ENCODE data around the gene NDUFS6. TPM values are rescaled to one million over a fixed set of nuclear protein-coding genes. Genes with fewer than 3 reads are reported as not detected.

Gene NDUFS6
- total and polyA plus RNA-seq, 2 donors (not counting 1 experiment from before 2014, with no cell fraction given): 21.8 to 68.5 TPM

DNA sequence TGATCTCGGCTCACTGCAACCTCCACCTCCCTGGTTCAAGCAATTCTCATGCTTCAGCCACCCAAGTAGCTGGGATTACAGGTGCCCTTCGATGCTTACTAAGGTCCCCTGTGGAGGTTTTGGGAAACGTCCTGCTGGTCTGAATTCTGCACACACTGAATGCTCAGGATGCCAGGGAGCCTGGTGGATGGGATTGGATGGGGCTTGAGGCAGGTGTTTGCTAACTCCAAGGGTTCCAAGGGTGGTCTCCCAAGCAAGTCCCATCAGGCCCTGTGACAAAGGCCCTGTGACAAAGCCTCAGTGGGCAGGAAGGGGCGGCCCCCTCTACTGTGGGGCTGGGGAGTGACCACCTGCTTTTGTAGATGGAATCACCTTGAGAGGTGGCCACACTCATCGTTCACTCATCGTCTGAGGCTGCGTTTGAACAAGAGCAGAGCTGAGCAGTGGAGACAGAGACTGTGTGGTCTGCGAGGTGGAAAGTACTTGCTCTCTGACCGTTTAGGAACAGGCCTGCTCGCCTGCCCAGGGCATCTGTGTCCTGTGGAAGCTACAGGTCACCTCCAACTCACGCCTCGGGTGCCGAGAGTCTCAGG is 41.7 kb upstream of the NDUFS6 start:
- Histone ChIP-seq H3K4me2 (ENCODE audit: extremely low read depth, insufficient read depth, low read length) (no peak overlapping the region), H3K4me3 (replicated peaks in 1 of 4; ENCODE audit: control extremely low read depth in 1 of 4, insufficient read depth in 1 of 4, low read depth in 3 of 4, low read length in 4 of 4) (no peak overlapping the region), H3K27me3 (ENCODE audit: control insufficient read depth, insufficient read depth, low read length) (no peaks in the 10 kb centered on the region), H3K79me2 (ENCODE audit: control insufficient read depth, insufficient read depth, low read length) (no peaks in the 10 kb centered on the region), H2AFZ (ENCODE audit: low read length) (no peak overlapping the region), H3K9ac (ENCODE audit: insufficient read depth, low read length) (no peak overlapping the region), H3K9me3 (ENCODE audit: control insufficient read depth, insufficient read depth, low read depth, low read length) (no peaks in the 10 kb centered on the region), H4K20me1 (ENCODE audit: control insufficient read depth, extremely low read depth, insufficient read depth, low read length) (no peaks in the 10 kb centered on the region), H3K27ac (ENCODE audit: insufficient read depth, low read length) (no peak overlapping the region), H3K4me1 (ENCODE audit: control insufficient read depth, extremely low read depth, insufficient read depth, low read length) (no peaks in the 10 kb centered on the region), H3K36me3 (ENCODE audit: control insufficient read depth, insufficient read depth, low read length) (no peaks in the 10 kb centered on the region)
- no peak for TF ChIP-seq EZH2 (IDR thresholded peaks at IDR 0.05; ENCODE audit: low read length, missing control alignments)
- TF ChIP-seq, protein P1, sequence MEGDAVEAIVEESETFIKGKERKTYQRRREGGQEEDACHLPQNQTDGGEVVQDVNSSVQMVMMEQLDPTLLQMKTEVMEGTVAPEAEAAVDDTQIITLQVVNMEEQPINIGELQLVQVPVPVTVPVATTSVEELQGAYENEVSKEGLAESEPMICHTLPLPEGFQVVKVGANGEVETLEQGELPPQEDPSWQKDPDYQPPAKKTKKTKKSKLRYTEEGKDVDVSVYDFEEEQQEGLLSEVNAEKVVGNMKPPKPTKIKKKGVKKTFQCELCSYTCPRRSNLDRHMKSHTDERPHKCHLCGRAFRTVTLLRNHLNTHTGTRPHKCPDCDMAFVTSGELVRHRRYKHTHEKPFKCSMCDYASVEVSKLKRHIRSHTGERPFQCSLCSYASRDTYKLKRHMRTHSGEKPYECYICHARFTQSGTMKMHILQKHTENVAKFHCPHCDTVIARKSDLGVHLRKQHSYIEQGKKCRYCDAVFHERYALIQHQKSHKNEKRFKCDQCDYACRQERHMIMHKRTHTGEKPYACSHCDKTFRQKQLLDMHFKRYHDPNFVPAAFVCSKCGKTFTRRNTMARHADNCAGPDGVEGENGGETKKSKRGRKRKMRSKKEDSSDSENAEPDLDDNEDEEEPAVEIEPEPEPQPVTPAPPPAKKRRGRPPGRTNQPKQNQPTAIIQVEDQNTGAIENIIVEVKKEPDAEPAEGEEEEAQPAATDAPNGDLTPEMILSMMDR (conservative IDR thresholded peaks at IDR 0.05 in 1 of 2, IDR thresholded peaks at IDR 0.05 in 1 of 2; ENCODE audit: low read depth in 1 of 2, low read length in 2 of 2): no peak
- no peak for DNase-seq (ENCODE audit: low read depth in 2 of 2)

DNA sequence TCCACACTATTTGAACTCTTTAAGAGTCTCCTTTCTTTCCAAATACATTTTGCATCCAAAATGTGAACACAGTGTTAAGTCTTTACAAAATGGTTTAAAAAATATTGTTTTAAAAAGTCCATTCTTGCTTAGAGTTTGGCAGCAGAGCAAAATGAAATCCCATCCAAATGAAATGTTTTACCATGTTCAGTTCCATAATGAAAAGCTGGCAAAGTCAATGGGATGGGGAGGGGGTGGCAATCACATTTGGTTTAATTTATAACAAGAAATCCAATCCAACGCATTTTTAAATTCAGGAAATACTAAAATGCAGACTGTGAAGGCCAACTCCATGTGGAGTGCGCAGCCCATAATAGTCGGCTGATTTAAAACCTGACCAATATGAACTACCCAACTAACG is 41.0 kb upstream of the NDUFS6 start:
- Histone ChIP-seq H3K9ac (ENCODE audit: insufficient read depth, low read length) (no peak overlapping the region), H4K20me1 (ENCODE audit: control insufficient read depth, extremely low read depth, insufficient read depth, low read length) (no peaks in the 10 kb centered on the region), H3K4me3 (replicated peaks in 1 of 4; ENCODE audit: control extremely low read depth in 1 of 4, insufficient read depth in 1 of 4, low read depth in 3 of 4, low read length in 4 of 4) (no peak overlapping the region), H3K4me2 (ENCODE audit: extremely low read depth, insufficient read depth, low read length) (no peak overlapping the region), H3K9me3 (ENCODE audit: control insufficient read depth, insufficient read depth, low read depth, low read length) (no peaks in the 10 kb centered on the region), H3K36me3 (ENCODE audit: control insufficient read depth, insufficient read depth, low read length) (no peaks in the 10 kb centered on the region), H3K27me3 (ENCODE audit: control insufficient read depth, insufficient read depth, low read length) (no peaks in the 10 kb centered on the region), H3K79me2 (ENCODE audit: control insufficient read depth, insufficient read depth, low read length) (no peaks in the 10 kb centered on the region), H2AFZ (ENCODE audit: low read length) (no peak overlapping the region), H3K27ac (ENCODE audit: insufficient read depth, low read length) (no peak overlapping the region), H3K4me1 (ENCODE audit: control insufficient read depth, extremely low read depth, insufficient read depth, low read length) (no peaks in the 10 kb centered on the region)
- TF ChIP-seq, protein P1 (conservative IDR thresholded peaks at IDR 0.05 in 1 of 2, IDR thresholded peaks at IDR 0.05 in 1 of 2; ENCODE audit: low read depth in 1 of 2, low read length in 2 of 2): no peak
- no peak for TF ChIP-seq EZH2 (IDR thresholded peaks at IDR 0.05; ENCODE audit: low read length, missing control alignments)
- no peak for DNase-seq (ENCODE audit: low read depth in 2 of 2)

GRCh38 chr5:1760656-1761452 is 40.4 kb upstream of the NDUFS6 start:
- no peaks in the 10 kb centered on the region for H4K20me1 ChIP-seq (ENCODE audit: control insufficient read depth, extremely low read depth, insufficient read depth, low read length)
- no peak overlapping the region for H3K4me2 ChIP-seq (ENCODE audit: extremely low read depth, insufficient read depth, low read length)
- H3K9ac ChIP-seq (ENCODE audit: insufficient read depth, low read length): no peak overlapping the region
- TF ChIP-seq, protein P1 (conservative IDR thresholded peaks at IDR 0.05 in 1 of 2, IDR thresholded peaks at IDR 0.05 in 1 of 2; ENCODE audit: low read depth in 1 of 2, low read length in 2 of 2): no peak
- no peak for TF ChIP-seq EZH2 (IDR thresholded peaks at IDR 0.05; ENCODE audit: low read length, missing control alignments)
- DNase-seq (ENCODE audit: low read depth in 2 of 2): no peak
- H3K79me2 ChIP-seq (ENCODE audit: control insufficient read depth, insufficient read depth, low read length): no peaks in the 10 kb centered on the region
- H3K4me3 ChIP-seq (replicated peaks in 1 of 4; ENCODE audit: control extremely low read depth in 1 of 4, insufficient read depth in 1 of 4, low read depth in 3 of 4, low read length in 4 of 4): no peak overlapping the region
- no peaks in the 10 kb centered on the region for H3K4me1 ChIP-seq (ENCODE audit: control insufficient read depth, extremely low read depth, insufficient read depth, low read length)
- H2AFZ ChIP-seq (ENCODE audit: low read length): no peak overlapping the region
- H3K27me3 ChIP-seq (ENCODE audit: control insufficient read depth, insufficient read depth, low read length): no peaks in the 10 kb centered on the region
- no peak overlapping the region for H3K27ac ChIP-seq (ENCODE audit: insufficient read depth, low read length)
- H3K9me3 ChIP-seq (ENCODE audit: control insufficient read depth, insufficient read depth, low read depth, low read length): no peaks in the 10 kb centered on the region
- no peaks in the 10 kb centered on the region for H3K36me3 ChIP-seq (ENCODE audit: control insufficient read depth, insufficient read depth, low read length)

All from fibroblast of lung (primary cell).